GM18498 (cell line): ENCODE results near the gene RAMACL.
"Not testable (repeated sequence)": the region's sequence is repeated elsewhere in the genome, so short reads cannot be mapped to it uniquely, and the experiment has no call there.

Source experiments
- ATAC-seq: cut with Tn5 transposase; IDR thresholded peaks from one replicate; pipeline ENCODE4 v1.9.1; 2021; ENCODE audit warnings: mild to moderate bottlenecking, moderate library complexity; ENCODE audit not compliant: unreplicated experiment

RAMACL gene

DNA sequence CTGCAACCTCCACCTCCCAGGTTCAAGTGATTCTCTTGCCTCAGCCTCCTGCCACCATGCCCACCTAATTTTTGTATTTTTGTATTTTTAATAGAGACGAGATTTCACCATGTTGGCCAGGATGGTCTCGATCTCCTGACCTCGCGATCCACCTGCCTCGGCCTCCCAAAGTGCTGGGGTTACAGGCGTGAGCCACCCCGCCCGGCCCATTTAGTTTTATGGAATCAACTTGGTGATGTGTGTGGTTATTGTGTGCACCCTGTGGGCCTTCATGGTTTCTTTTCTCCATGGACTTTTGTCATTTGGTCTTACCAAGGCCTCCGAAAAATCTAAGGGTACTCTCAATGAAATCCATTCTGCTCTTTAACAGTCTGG, 47.5 kb downstream of the RAMACL start:
- not testable (repeated sequence) for ATAC-seq

DNA sequence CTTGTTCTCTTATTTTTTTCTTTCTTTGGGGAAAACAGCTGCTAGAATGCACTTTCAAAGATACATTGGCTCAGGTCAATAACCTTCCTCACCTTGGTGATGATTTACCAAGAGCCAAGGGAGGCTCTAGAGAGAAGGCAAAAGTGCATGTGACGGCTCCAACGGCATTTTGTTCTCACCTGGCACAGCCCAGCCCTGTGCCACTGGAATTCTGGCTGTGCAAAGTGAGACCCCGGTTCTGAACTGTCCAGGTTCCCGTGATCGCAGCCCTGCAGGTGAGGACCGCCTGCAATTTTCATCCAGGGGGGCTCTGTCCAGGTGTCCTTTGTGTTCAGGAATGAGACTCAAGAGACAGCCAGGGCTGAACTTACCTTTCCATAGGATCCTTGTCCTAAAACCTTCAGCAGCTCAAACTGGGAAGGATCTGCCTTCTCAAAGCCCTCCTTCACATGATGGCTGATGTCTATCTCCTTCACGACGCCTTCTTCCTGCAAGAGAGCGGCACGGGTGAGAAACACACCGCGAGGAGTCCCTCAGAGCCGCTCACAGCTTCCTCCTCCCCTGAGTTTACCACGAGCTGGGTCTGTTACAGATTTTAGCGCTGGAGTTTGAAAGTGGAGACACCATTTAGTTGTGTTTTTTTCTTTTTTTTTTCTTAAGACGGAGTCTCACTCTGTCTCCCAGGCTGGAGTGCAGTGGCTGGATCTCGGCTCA, 48.0 kb downstream of the RAMACL start:
- no peak for ATAC-seq

GRCh38 chr6:166534658-166535406, 51.6 kb downstream of the RAMACL start:
- no peak for ATAC-seq

DNA sequence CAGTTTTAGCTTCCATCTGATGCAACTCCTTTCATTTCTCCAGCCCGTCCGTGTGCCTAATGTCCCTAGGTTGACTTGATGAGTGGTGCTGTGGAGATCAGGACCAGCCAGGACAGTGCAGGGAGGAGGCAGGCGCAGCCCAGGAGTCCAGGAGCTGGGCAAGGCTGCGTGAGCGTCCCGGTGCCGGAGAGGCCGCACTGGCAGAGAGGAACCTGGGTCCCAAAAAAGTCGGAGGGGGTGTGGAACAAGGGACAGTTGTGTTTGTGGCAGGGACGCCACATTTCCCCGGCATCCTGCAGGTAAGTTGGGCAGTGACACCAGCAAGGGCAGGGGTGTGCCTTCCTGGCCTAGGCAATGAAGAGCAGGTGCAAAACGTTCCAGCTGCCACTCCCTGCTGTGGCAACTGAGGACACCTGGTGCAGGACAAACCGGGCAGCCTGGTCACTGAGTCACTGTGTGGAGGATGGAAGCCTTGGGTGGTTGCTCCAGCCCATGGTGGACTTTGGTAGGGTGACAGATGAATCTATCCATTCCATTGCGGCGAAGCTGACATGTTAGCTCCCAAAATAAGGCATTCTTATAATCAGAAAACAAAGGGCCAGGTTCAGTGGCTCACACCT, 53.2 kb downstream of the RAMACL start:
- no peak for ATAC-seq
